WTC11 (cell line): Measurements from ENCODE around the gene MSL3B.

Source experiments
- ATAC-seq: fragments of 200-7000 bp; cut with Tn5 transposase; 2 replicates; pipeline ENCODE4 v1.10.0; 2021; ENCODE audit warnings: mild to moderate bottlenecking, moderate library complexity
- CTCF ChIA-PET: fragments of 300-600 bp; sonication (Branson Sonifier 250); formaldehyde crosslinking; loops from one replicate; lab custom pipeline; 2021; ENCODE audit warnings: antibody characterized with exemption; lab: Charles Lee
- POLR2A ChIA-PET: fragments of 350-600 bp; sonication (Branson Sonifier 250); formaldehyde crosslinking; loops from one replicate; lab custom pipeline; 2021; ENCODE audit warnings: antibody characterized with exemption; lab: Charles Lee
- DNase-seq: peaks from one replicate; pipeline ENCODE4 v3.0.0; 2021; ENCODE audit warnings: low spot score
- H3K27ac Mint-ChIP-seq: 2 replicates; pipeline ENCODE4 v1.8.0; 2021; ENCODE audit warnings: mixed read lengths
- H3K27me3 Mint-ChIP-seq: 2 replicates; pipeline ENCODE4 v1.8.0; 2021; ENCODE audit warnings: low read depth, mild to moderate bottlenecking, moderate library complexity, mixed read lengths
- H3K36me3 Mint-ChIP-seq: 2 replicates; pipeline ENCODE4 v1.8.0; 2021; ENCODE audit warnings: mixed read lengths
- H3K4me1 Mint-ChIP-seq: 2 replicates; pipeline ENCODE4 v1.8.0; 2022; ENCODE audit warnings: mixed read lengths
- H3K4me3 Mint-ChIP-seq: 2 replicates; pipeline ENCODE4 v1.8.0; 2021; ENCODE audit warnings: mild to moderate bottlenecking, moderate library complexity, mixed read lengths
- H3K9me3 Mint-ChIP-seq: 2 replicates; pipeline ENCODE4 v1.8.0; 2021; ENCODE audit warnings: mixed read lengths
- ARID4B ChIP-seq: sonication (generic); formaldehyde crosslinking; IDR thresholded peaks from 2 replicates; pipeline ENCODE4 v1.8.0; 2023; ENCODE audit warnings: missing genetic modification reagents, mild to moderate bottlenecking, borderline replicate concordance
- CREM ChIP-seq: sonication (generic); formaldehyde crosslinking; IDR thresholded peaks from 2 replicates; pipeline ENCODE4 v1.8.1; 2022; ENCODE audit warnings: mild to moderate bottlenecking, missing genetic modification reagents, moderate library complexity
- EMX1 ChIP-seq: fragments of 250-450 bp; sonication (Bioruptor Pico); IDR thresholded peaks from 2 replicates; pipeline ENCODE4 v1.8.0; 2021; ENCODE audit warnings: mild to moderate bottlenecking
- ESRRA ChIP-seq: sonication (generic); formaldehyde crosslinking; IDR thresholded peaks from 2 replicates; pipeline ENCODE4 v1.8.1; 2022; ENCODE audit warnings: mild to moderate bottlenecking, missing genetic modification reagents, borderline replicate concordance
- ETV6 ChIP-seq: sonication (generic); formaldehyde crosslinking; IDR thresholded peaks from 2 replicates; pipeline ENCODE4 v1.8.1; 2022; ENCODE audit warnings: mild to moderate bottlenecking, missing genetic modification reagents
- FOXK1 ChIP-seq: sonication (generic); formaldehyde crosslinking; IDR thresholded peaks from 2 replicates; pipeline ENCODE4 v1.8.0; 2022; ENCODE audit warnings: mild to moderate bottlenecking, moderate library complexity, missing genetic modification reagents
- FOXP1 ChIP-seq: sonication (generic); formaldehyde crosslinking; IDR thresholded peaks from 2 replicates; pipeline ENCODE4 v1.8.0; 2022; ENCODE audit warnings: missing genetic modification reagents, mild to moderate bottlenecking, moderate library complexity, borderline replicate concordance
- IRF2 ChIP-seq: sonication (generic); formaldehyde crosslinking; IDR thresholded peaks from 2 replicates; pipeline ENCODE4 v1.8.0; 2022; ENCODE audit warnings: low read depth, missing genetic modification reagents, borderline replicate concordance
- JUN ChIP-seq: sonication (generic); formaldehyde crosslinking; IDR thresholded peaks from 2 replicates; pipeline ENCODE4 v1.8.0; 2023; ENCODE audit warnings: mild to moderate bottlenecking, missing genetic modification reagents
- MAX ChIP-seq: sonication (generic); formaldehyde crosslinking; IDR thresholded peaks from 2 replicates; pipeline ENCODE4 v1.8.0; 2022; ENCODE audit warnings: mild to moderate bottlenecking, missing genetic modification reagents
- MXD4 ChIP-seq: fragments of 250-450 bp; sonication (Bioruptor Pico); IDR thresholded peaks from 2 replicates; pipeline ENCODE4 v1.8.0; 2021; ENCODE audit warnings: mild to moderate bottlenecking, moderate library complexity, borderline replicate concordance
- MYBL2 ChIP-seq: sonication (generic); formaldehyde crosslinking; IDR thresholded peaks from 2 replicates; pipeline ENCODE4 v1.8.1; 2023; ENCODE audit warnings: mild to moderate bottlenecking, moderate library complexity, missing genetic modification reagents
- NFE2L1 ChIP-seq: sonication (generic); formaldehyde crosslinking; IDR thresholded peaks from 2 replicates; pipeline ENCODE4 v1.8.1; 2023; ENCODE audit warnings: missing genetic modification reagents
- OVOL2 ChIP-seq: fragments of 250-450 bp; sonication (Bioruptor Pico); IDR thresholded peaks from 2 replicates; pipeline ENCODE4 v1.9.0; 2021; ENCODE audit warnings: mild to moderate bottlenecking, borderline replicate concordance
- TCF7 ChIP-seq: sonication (generic); formaldehyde crosslinking; IDR thresholded peaks from 2 replicates; pipeline ENCODE4 v1.8.0; 2022; ENCODE audit warnings: mild to moderate bottlenecking, low read depth, missing genetic modification reagents, moderate library complexity
- TEAD1 ChIP-seq: sonication (generic); formaldehyde crosslinking; IDR thresholded peaks from 2 replicates; pipeline ENCODE4 v1.8.0; 2022; ENCODE audit warnings: mild to moderate bottlenecking, missing genetic modification reagents
- USF1 ChIP-seq: sonication (generic); formaldehyde crosslinking; IDR thresholded peaks from 2 replicates; pipeline ENCODE4 v1.8.0; 2022; ENCODE audit warnings: mild to moderate bottlenecking, missing genetic modification reagents
- ZBTB43 ChIP-seq: sonication (generic); formaldehyde crosslinking; IDR thresholded peaks from 2 replicates; pipeline ENCODE4 v1.8.1; 2023; ENCODE audit warnings: mild to moderate bottlenecking, missing genetic modification reagents
- TF ChIP-seq, protein P1 (sequence below): sonication (generic); formaldehyde crosslinking; IDR thresholded peaks from 2 replicates; pipeline ENCODE4 v1.8.1; 2022; ENCODE audit warnings: mild to moderate bottlenecking, moderate library complexity, missing genetic modification reagents
- TF ChIP-seq, protein P2 (sequence below): sonication (generic); formaldehyde crosslinking; IDR thresholded peaks from 2 replicates; pipeline ENCODE4 v1.8.0; 2023; ENCODE audit warnings: mild to moderate bottlenecking, missing genetic modification reagents
- TF ChIP-seq, protein P3 (sequence below): sonication (generic); formaldehyde crosslinking; IDR thresholded peaks from 2 replicates; pipeline ENCODE4 v1.8.1; 2023; ENCODE audit warnings: mild to moderate bottlenecking, missing genetic modification reagents, moderate library complexity
- TF ChIP-seq, protein P4 (sequence below): sonication (generic); formaldehyde crosslinking; IDR thresholded peaks from 2 replicates; pipeline ENCODE4 v1.8.0; 2023; ENCODE audit warnings: missing genetic modification reagents
- TF ChIP-seq, protein P5 (sequence below): sonication (generic); formaldehyde crosslinking; IDR thresholded peaks from 2 replicates; pipeline ENCODE4 v1.8.0; 2022; ENCODE audit warnings: mild to moderate bottlenecking, missing genetic modification reagents

The MSL3B gene

GRCh38 chr2:233867993-233868532, at the start of gene MSL3B:
TSS of gene MSL3B (minus strand) at chr2:233868386.
- CTCF ChIA-PET = interaction anchor here (0.9 to 2.3 kb wide), 3 partner anchors 11 to 60 kb away, joined by 3 to 7 read pairs (median 3); no protein-coding TSS in a partner anchor
- TF ChIP-seq, protein P1, sequence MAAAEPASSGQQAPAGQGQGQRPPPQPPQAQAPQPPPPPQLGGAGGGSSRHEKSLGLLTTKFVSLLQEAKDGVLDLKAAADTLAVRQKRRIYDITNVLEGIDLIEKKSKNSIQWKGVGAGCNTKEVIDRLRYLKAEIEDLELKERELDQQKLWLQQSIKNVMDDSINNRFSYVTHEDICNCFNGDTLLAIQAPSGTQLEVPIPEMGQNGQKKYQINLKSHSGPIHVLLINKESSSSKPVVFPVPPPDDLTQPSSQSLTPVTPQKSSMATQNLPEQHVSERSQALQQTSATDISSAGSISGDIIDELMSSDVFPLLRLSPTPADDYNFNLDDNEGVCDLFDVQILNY (CRISPR knock-in tag) = no peak
- peak; percentile 84 for TF ChIP-seq MAX (CRISPR knock-in tag)
- TF ChIP-seq CREM (CRISPR knock-in tag) = peak; percentile 75; the same call in 1 of the 2 replicates
- no peak for TF ChIP-seq OVOL2
- TF ChIP-seq MXD4 = no peak
- peak; percentile 50; the same call in 1 of the 2 replicates for TF ChIP-seq FOXK1 (CRISPR knock-in tag)
- TF ChIP-seq, protein P2, sequence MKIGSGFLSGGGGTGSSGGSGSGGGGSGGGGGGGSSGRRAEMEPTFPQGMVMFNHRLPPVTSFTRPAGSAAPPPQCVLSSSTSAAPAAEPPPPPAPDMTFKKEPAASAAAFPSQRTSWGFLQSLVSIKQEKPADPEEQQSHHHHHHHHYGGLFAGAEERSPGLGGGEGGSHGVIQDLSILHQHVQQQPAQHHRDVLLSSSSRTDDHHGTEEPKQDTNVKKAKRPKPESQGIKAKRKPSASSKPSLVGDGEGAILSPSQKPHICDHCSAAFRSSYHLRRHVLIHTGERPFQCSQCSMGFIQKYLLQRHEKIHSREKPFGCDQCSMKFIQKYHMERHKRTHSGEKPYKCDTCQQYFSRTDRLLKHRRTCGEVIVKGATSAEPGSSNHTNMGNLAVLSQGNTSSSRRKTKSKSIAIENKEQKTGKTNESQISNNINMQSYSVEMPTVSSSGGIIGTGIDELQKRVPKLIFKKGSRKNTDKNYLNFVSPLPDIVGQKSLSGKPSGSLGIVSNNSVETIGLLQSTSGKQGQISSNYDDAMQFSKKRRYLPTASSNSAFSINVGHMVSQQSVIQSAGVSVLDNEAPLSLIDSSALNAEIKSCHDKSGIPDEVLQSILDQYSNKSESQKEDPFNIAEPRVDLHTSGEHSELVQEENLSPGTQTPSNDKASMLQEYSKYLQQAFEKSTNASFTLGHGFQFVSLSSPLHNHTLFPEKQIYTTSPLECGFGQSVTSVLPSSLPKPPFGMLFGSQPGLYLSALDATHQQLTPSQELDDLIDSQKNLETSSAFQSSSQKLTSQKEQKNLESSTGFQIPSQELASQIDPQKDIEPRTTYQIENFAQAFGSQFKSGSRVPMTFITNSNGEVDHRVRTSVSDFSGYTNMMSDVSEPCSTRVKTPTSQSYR (CRISPR knock-in tag) = 0 out of 2 replicates have a peak, but pooled peaks have one; percentile 26
- TF ChIP-seq, protein P3, sequence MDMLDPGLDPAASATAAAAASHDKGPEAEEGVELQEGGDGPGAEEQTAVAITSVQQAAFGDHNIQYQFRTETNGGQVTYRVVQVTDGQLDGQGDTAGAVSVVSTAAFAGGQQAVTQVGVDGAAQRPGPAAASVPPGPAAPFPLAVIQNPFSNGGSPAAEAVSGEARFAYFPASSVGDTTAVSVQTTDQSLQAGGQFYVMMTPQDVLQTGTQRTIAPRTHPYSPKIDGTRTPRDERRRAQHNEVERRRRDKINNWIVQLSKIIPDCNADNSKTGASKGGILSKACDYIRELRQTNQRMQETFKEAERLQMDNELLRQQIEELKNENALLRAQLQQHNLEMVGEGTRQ = peak; percentile 56
- TF ChIP-seq ARID4B (CRISPR knock-in tag) = peak; percentile 58; the same call in 1 of the 2 replicates
- TF ChIP-seq EMX1 = no peak
- TF ChIP-seq USF1 = peak; percentile 70
- TF ChIP-seq ZBTB43 (CRISPR knock-in tag) = no peak
- TF ChIP-seq IRF2 (CRISPR knock-in tag) = no peak
- no peak for TF ChIP-seq TCF7
- peak; percentile 40; the same call in 1 of the 2 replicates for TF ChIP-seq TEAD1 (CRISPR knock-in tag)
- 0 out of 2 replicates have a peak, but pooled peaks have one; percentile 70 for TF ChIP-seq JUN (CRISPR knock-in tag)
- TF ChIP-seq, protein P4, sequence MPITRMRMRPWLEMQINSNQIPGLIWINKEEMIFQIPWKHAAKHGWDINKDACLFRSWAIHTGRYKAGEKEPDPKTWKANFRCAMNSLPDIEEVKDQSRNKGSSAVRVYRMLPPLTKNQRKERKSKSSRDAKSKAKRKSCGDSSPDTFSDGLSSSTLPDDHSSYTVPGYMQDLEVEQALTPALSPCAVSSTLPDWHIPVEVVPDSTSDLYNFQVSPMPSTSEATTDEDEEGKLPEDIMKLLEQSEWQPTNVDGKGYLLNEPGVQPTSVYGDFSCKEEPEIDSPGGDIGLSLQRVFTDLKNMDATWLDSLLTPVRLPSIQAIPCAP (CRISPR knock-in tag) = peak; percentile 36; the same call in 1 of the 2 replicates
- peak; percentile 81; the same call in 1 of the 2 replicates for TF ChIP-seq FOXP1 (CRISPR knock-in tag)
- TF ChIP-seq ETV6 (CRISPR knock-in tag) = peak; percentile 83
- 0 out of 2 replicates have a peak, but pooled peaks have one; percentile 28 for TF ChIP-seq ESRRA
- TF ChIP-seq MYBL2 (CRISPR knock-in tag) = no peak
- TF ChIP-seq, protein P5, sequence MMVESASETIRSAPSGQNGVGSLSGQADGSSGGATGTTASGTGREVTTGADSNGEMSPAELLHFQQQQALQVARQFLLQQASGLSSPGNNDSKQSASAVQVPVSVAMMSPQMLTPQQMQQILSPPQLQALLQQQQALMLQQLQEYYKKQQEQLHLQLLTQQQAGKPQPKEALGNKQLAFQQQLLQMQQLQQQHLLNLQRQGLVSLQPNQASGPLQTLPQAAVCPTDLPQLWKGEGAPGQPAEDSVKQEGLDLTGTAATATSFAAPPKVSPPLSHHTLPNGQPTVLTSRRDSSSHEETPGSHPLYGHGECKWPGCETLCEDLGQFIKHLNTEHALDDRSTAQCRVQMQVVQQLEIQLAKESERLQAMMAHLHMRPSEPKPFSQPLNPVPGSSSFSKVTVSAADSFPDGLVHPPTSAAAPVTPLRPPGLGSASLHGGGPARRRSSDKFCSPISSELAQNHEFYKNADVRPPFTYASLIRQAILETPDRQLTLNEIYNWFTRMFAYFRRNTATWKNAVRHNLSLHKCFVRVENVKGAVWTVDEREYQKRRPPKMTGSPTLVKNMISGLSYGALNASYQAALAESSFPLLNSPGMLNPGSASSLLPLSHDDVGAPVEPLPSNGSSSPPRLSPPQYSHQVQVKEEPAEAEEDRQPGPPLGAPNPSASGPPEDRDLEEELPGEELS (CRISPR knock-in tag) = peak; percentile 69; the same call in 1 of the 2 replicates
- no peak for TF ChIP-seq NFE2L1

More at GRCh38 chr2:233867993-233868532, at the start of gene MSL3B:
- peaks cover 13% of the 10 kb centered on the region for H3K9me3 Mint-ChIP-seq
- H3K36me3 Mint-ChIP-seq = peaks cover 22% of the 10 kb centered on the region
- DNase-seq (peak; percentile 31), ATAC-seq (peak; percentile 75)
- peak within 1 kb of the TSS; percentile 87 for H3K27ac Mint-ChIP-seq
- POLR2A ChIA-PET = no interaction called here
- peaks cover 38% of the 10 kb centered on the region for H3K27me3 Mint-ChIP-seq
- peak within 1 kb of the TSS; percentile 82 for H3K4me3 Mint-ChIP-seq
- H3K4me1 Mint-ChIP-seq = peaks cover 14% of the 10 kb centered on the region
